ENCODE measurements around the gene UNC119B. TPM values are rescaled to one million over a fixed set of nuclear protein-coding genes. Genes with fewer than 3 reads are reported as not detected.

The UNC119B gene
- total RNA-seq, 1 experiment from 2014 or later = 51.5 TPM

GRCh38 chr12:120698665-120699064, 11.6 kb upstream of the UNC119B start:
- H2BK15ac ChIP-seq (ENCODE audit: low read depth, low read length) = no peak overlapping the region
- H3K56ac ChIP-seq (ENCODE audit: insufficient read length, low read depth, low read length) = no peak overlapping the region
- Mint-ChIP-seq H3K36me3 (ENCODE audit: insufficient read depth in 1 of 3, low read depth in 3 of 3) (peaks cover 52 to 90% (median 78%) of the 10 kb centered on the region in 3 experiments; a peak in 6 of 7 replicates), H3K27me3 (ENCODE audit: low read depth) (no peaks in the 10 kb centered on the region), H3K4me1 (peaks cover 11% of the 10 kb centered on the region in 2 experiments), H3K27ac (no peak overlapping the region; a peak in 1 of 7 replicates), H3K9me3 (no peaks in the 10 kb centered on the region), H3K4me3 (no peak overlapping the region)
- WGBS (ENCODE audit: extremely low coverage, insufficient read length, low lambda C conversion rate) = no CpG with 5 or more reads among the region's 3 CpGs
- no peak overlapping the region for H3K4ac ChIP-seq (ENCODE audit: low read depth, low read length)
- H4K91ac ChIP-seq (ENCODE audit: insufficient read length, low read depth, low read length) = no peak overlapping the region
- H3K79me1 ChIP-seq (ENCODE audit: insufficient read depth, low read depth, low read length, poor library complexity, severe bottlenecking) = no peaks in the 10 kb centered on the region
- no peak overlapping the region for H3K18ac ChIP-seq (ENCODE audit: insufficient read length, low read depth, low read length)
- no peaks in the 10 kb centered on the region for H4K20me1 ChIP-seq (ENCODE audit: control insufficient read depth, insufficient read depth, insufficient read length)
- no peak overlapping the region for H3T11ph ChIP-seq (ENCODE audit: low read length)
- no peak overlapping the region for H3K4me2 ChIP-seq (ENCODE audit: insufficient read depth, insufficient read length, low read length)
- no peaks in the 10 kb centered on the region for H3K4me1 ChIP-seq (ENCODE audit: insufficient read depth, low read length)
- no peak for TF ChIP-seq CTCF (conservative IDR thresholded peaks at IDR 0.05)
- H2BK12ac ChIP-seq (ENCODE audit: insufficient read length, low read depth, low read length) = no peak overlapping the region
- H3K14ac ChIP-seq (ENCODE audit: insufficient read depth, low read length) = no peak overlapping the region
- H2BK20ac ChIP-seq (ENCODE audit: low read depth, low read length, poor library complexity, severe bottlenecking) = no peak overlapping the region
- no peaks in the 10 kb centered on the region for H3K79me2 ChIP-seq (ENCODE audit: insufficient read depth, low read length)
- no peaks in the 10 kb centered on the region for H3K23me2 ChIP-seq (ENCODE audit: insufficient read length, low read depth, low read length, poor library complexity, severe bottlenecking)
- no peak overlapping the region for H2BK5ac ChIP-seq (ENCODE audit: insufficient read length, low read length)
- no peak overlapping the region for H3K27ac ChIP-seq (ENCODE audit: insufficient read length, low read depth, low read length)
- H3K23ac ChIP-seq (ENCODE audit: insufficient read length, low read depth, low read length) = no peak overlapping the region
- H3K9ac ChIP-seq (ENCODE audit: extremely low read depth, insufficient read length, low read length) = no peak overlapping the region
- no peak overlapping the region for H4K8ac ChIP-seq (replicated peaks; ENCODE audit: insufficient read length, low read depth, low read length)
- H3K9me3 ChIP-seq (ENCODE audit: control insufficient read depth, low read depth, low read length) = no peaks in the 10 kb centered on the region
- H4K5ac ChIP-seq (ENCODE audit: insufficient read length, low read depth, low read length) = no peak overlapping the region
- H2BK120ac ChIP-seq (ENCODE audit: low read depth, low read length, poor library complexity, severe bottlenecking) = no peak overlapping the region
- H2AK5ac ChIP-seq (ENCODE audit: insufficient read length, low read length) = no peak overlapping the region
- no peak overlapping the region for H2AFZ ChIP-seq (ENCODE audit: low read length)
- H3K27me3 ChIP-seq (ENCODE audit: insufficient read depth, low read length) = no peaks in the 10 kb centered on the region
- DNase-seq = no peak
